ENCODE measurements around the gene TULP4. TPM values are rescaled to one million over a fixed set of nuclear protein-coding genes. Genes with fewer than 3 reads are reported as not detected.
"Not testable (repeated sequence)": the region's sequence is repeated elsewhere in the genome, so short reads cannot be mapped to it uniquely, and the experiment has no call there.

The TULP4 gene
- total RNA-seq, 6 donors from 2014 or later: 78.7 to 150 (median 94.4) TPM

- no peaks in the 10 kb centered on the region for H3K36me3 ChIP-seq
- H3K4me1 ChIP-seq: peaks cover 0 to 13% (median 4%) of the 10 kb centered on the region in 4 donors
- TF ChIP-seq POLR2A (IDR thresholded peaks at IDR 0.05) (no peak), POLR2AphosphoS5 (IDR thresholded peaks at IDR 0.05) (no peak), CTCF (IDR thresholded peaks at IDR 0.05) (no peak), EP300 (IDR thresholded peaks at IDR 0.05) (no peak)
- no peak for DNase-seq
- no peaks in the 10 kb centered on the region for H3K27me3 ChIP-seq
- no peaks in the 10 kb centered on the region for H3K9me3 ChIP-seq
- H3K4me3 ChIP-seq: no peak overlapping the region
- ATAC-seq (ENCODE audit: low FRiP score in 2 of 2): no peak
- H3K27ac ChIP-seq: no peak overlapping the region
- 54% methylated on average over 3 of the region's 3 CpGs for WGBS, 2 donors
Measured at GRCh38 chr6:158398252-158399024, 86.2 kb downstream of the TULP4 start.

- Histone ChIP-seq H3K4me1 (peaks cover 0 to 13% (median 4%) of the 10 kb centered on the region in 4 donors), H3K27me3 (no peaks in the 10 kb centered on the region), H3K36me3 (no peaks in the 10 kb centered on the region), H3K27ac (no peak overlapping the region), H3K4me3 (no peak overlapping the region), H3K9me3 (no peaks in the 10 kb centered on the region)
- no peak for TF ChIP-seq CTCF (IDR thresholded peaks at IDR 0.05)
- no peak for TF ChIP-seq POLR2A (IDR thresholded peaks at IDR 0.05)
- TF ChIP-seq POLR2AphosphoS5 (IDR thresholded peaks at IDR 0.05): no peak
- no peak for TF ChIP-seq EP300 (IDR thresholded peaks at IDR 0.05)
- DNase-seq (peak in 1 of 2 donors; percentile 53), ATAC-seq (ENCODE audit: low FRiP score in 2 of 2) (no peak)
- WGBS, 2 donors: 69 to 71% methylated on average over 3 of the region's 3 CpGs
Measured at GRCh38 chr6:158399040-158399700, 86.9 kb downstream of the TULP4 start.

GRCh38 chr6:158402184-158402583, 89.9 kb downstream of the TULP4 start:
- ATAC-seq (ENCODE audit: low FRiP score in 2 of 2): no peak
- no peaks in the 10 kb centered on the region for H3K27me3 ChIP-seq
- H3K27ac ChIP-seq: no peak overlapping the region
- TF ChIP-seq POLR2A (IDR thresholded peaks at IDR 0.05) (no peak), POLR2AphosphoS5 (IDR thresholded peaks at IDR 0.05) (no peak), CTCF (IDR thresholded peaks at IDR 0.05) (no peak), EP300 (IDR thresholded peaks at IDR 0.05) (no peak)
- peaks cover 0 to 13% (median 4%) of the 10 kb centered on the region in 4 donors for H3K4me1 ChIP-seq
- no peaks in the 10 kb centered on the region for H3K36me3 ChIP-seq
- no peak overlapping the region for H3K4me3 ChIP-seq
- DNase-seq: no peak
- H3K9me3 ChIP-seq: no peaks in the 10 kb centered on the region

- 75 to 79% methylated on average over 12 of the region's 12 CpGs for WGBS, 2 donors
- not testable (repeated sequence) for H3K27me3 ChIP-seq; ATAC-seq (ENCODE audit: low FRiP score in 2 of 2); DNase-seq; H3K27ac ChIP-seq; H3K9me3 ChIP-seq; H3K4me3 ChIP-seq; H3K36me3 ChIP-seq
- peaks cover 12 to 24% (median 16%) of the 10 kb centered on the region in 4 donors for H3K4me1 ChIP-seq
Measured at GRCh38 chr6:158405321-158405831, 93.1 kb downstream of the TULP4 start.

GRCh38 chr6:158405933-158406332, 93.7 kb downstream of the TULP4 start:
- H3K4me3 ChIP-seq: no peak overlapping the region
- no peaks in the 10 kb centered on the region for H3K36me3 ChIP-seq
- no peaks in the 10 kb centered on the region for H3K9me3 ChIP-seq
- DNase-seq: no peak
- TF ChIP-seq EP300 (IDR thresholded peaks at IDR 0.05): no peak
- TF ChIP-seq POLR2AphosphoS5 (IDR thresholded peaks at IDR 0.05): no peak
- no peak for TF ChIP-seq CTCF (IDR thresholded peaks at IDR 0.05)
- no peak for TF ChIP-seq POLR2A (IDR thresholded peaks at IDR 0.05)
- no peak for ATAC-seq (ENCODE audit: low FRiP score in 2 of 2)
- no peak overlapping the region for H3K27ac ChIP-seq
- no peaks in the 10 kb centered on the region for H3K27me3 ChIP-seq
- peaks cover 12 to 29% (median 16%) of the 10 kb centered on the region in 4 donors for H3K4me1 ChIP-seq
- 95 to 96% methylated on average over 2 of the region's 2 CpGs for WGBS, 2 donors

All from upper lobe of left lung (tissue), 6 donors.